Sigmoid colon (tissue), 7 donors: Measurements from ENCODE around the gene WNT3A. TPM values are rescaled to one million over a fixed set of nuclear protein-coding genes. Genes with fewer than 3 reads are reported as not detected.
A peak's percentile ranks its signal among the peaks of the same experiment; 100 is the strongest.
"Not testable (repeated sequence)": the region's sequence is repeated elsewhere in the genome, so short reads cannot be mapped to it uniquely, and the experiment has no call there.

ENCODE experiments used
- DNase-seq: peaks from one replicate; pipeline ENCODE4 v3.0.0-alpha.2; 2019
- H3K27ac ChIP-seq, 4 donors: fragments of 200-600 bp; sonication (generic); one replicate each; pipeline ENCODE4 v1.5.1; 2016 to 2019; ENCODE audit warnings: mild to moderate bottlenecking in 1 of 4
- H3K27me3 ChIP-seq, 3 donors: fragments of 200-600 bp; sonication (generic); one replicate each; pipeline ENCODE4 v1.5.1; 2019; ENCODE audit warnings: mild to moderate bottlenecking in 1 of 3
- H3K36me3 ChIP-seq, 4 donors: fragments of 200-600 bp; sonication (generic); one replicate each; pipeline ENCODE4 v1.5.1; 2016 to 2019
- H3K4me1 ChIP-seq, 4 donors: fragments of 200-600 bp; sonication (generic); one replicate each; pipeline ENCODE4 v1.5.1; 2017 to 2019
- H3K4me3 ChIP-seq, 4 donors: fragments of 200-600 bp; sonication (generic); one replicate each; pipeline ENCODE4 v1.5.1; 2017 to 2019; ENCODE audit warnings: mild to moderate bottlenecking in 2 of 4, moderate library complexity in 1 of 4
- H3K9me3 ChIP-seq, 4 donors: fragments of 200-600 bp in 3 of 4; sonication (generic) in 3 of 4; one replicate each; pipeline versions ENCODE4 v1.5.1 to v1.6.1; 2013 to 2019
- CTCF ChIP-seq, 4 experiments: fragments of 450-650 bp in 3 of 4; fragments of 200-600 bp in 1 of 4; IDR thresholded peaks; one replicate each; pipeline ENCODE4 v1.5.1; 2016 to 2019; ENCODE audit warnings: antibody characterized with exemption in 4 of 4, mild to moderate bottlenecking in 3 of 4, moderate library complexity in 2 of 4
- EP300 ChIP-seq, 4 donors: sonication (generic); formaldehyde crosslinking; IDR thresholded peaks; one replicate each; pipeline ENCODE4 v1.6.1; 2017; ENCODE audit warnings: antibody characterized with exemption in 4 of 4
- POLR2A ChIP-seq, 2 donors: fragments of 450-650 bp; IDR thresholded peaks; one replicate each; pipeline ENCODE4 v1.6.1; 2016; ENCODE audit warnings: antibody characterized with exemption in 2 of 2, mild to moderate bottlenecking in 2 of 2, moderate library complexity in 2 of 2
- POLR2AphosphoS5 ChIP-seq, 4 donors: sonication (generic); formaldehyde crosslinking; IDR thresholded peaks; one replicate each; pipeline ENCODE4 v1.6.1; 2017; ENCODE audit warnings: antibody characterized with exemption in 4 of 4
- WGBS, 2 donors: extraction: QIAGEN DNeasy Blood & Tissue Kit; methylation state at CpG; one replicate each; pipeline ENCODE4 v1.1.7; 2013; 5-methylcytosine and 5-hydroxymethylcytosine counted together
- intact Hi-C: fragments of 100-400 bp; cut with DNase I; formaldehyde crosslinking; loops from one replicate; pipeline ENCODE4 v1.15.1; 2023
- polyA plus RNA-seq, 3 donors: library from polyadenylated mRNA; stranded (reverse); fragments of 200-250 nt; gene quantifications; one replicate each; pipeline ENCODE4 v1.2.3, GENCODE V29; 2013
- total RNA-seq, 4 donors: library from RNA; depleted of rRNA; stranded (reverse); fragments of >200 nt; gene quantifications; one replicate each; pipeline ENCODE4 v1.1.0, GENCODE V29; 2016
- donor health status: healthy with polysubstance abuse.
- donor health status: Bipolar disorder and iron deficiency.
- donor health status: healthy.

Gene WNT3A
- total and polyA plus RNA-seq, 7 donors = 0.01 TPM; not detected in 6

GRCh38 chr1:228018961-228019721, 12.3 kb downstream of the WNT3A start:
- no peak overlapping the region for H3K27ac ChIP-seq
- intact Hi-C loops = no loop called here
- H3K27me3 ChIP-seq = no peaks in the 10 kb centered on the region
- H3K4me1 ChIP-seq = no peaks in the 10 kb centered on the region
- no peaks in the 10 kb centered on the region for H3K36me3 ChIP-seq
- DNase-seq = peak; percentile 55
- 81 to 84% methylated on average over 9 of the region's 9 CpGs for WGBS, 2 donors
- H3K9me3 ChIP-seq = no peaks in the 10 kb centered on the region
- no peak overlapping the region for H3K4me3 ChIP-seq
- no peak for TF ChIP-seq POLR2AphosphoS5 (IDR thresholded peaks at IDR 0.05)
- TF ChIP-seq CTCF (IDR thresholded peaks at IDR 0.05) = no peak
- no peak for TF ChIP-seq EP300 (IDR thresholded peaks at IDR 0.05)
- no peak for TF ChIP-seq POLR2A (IDR thresholded peaks at IDR 0.05)

GRCh38 chr1:228019722-228020083, 12.9 kb downstream of the WNT3A start:
- 88 to 90% methylated on average over 5 of the region's 5 CpGs for WGBS, 2 donors
- H3K27me3 ChIP-seq, DNase-seq, H3K4me1 ChIP-seq, intact Hi-C loops, H3K9me3 ChIP-seq, H3K4me3 ChIP-seq, H3K36me3 ChIP-seq, H3K27ac ChIP-seq: not testable (repeated sequence)

- DNase-seq = peak; percentile 21
Measured at GRCh38 chr1:228020686-228021354, 14.0 kb downstream of the WNT3A start.

GRCh38 chr1:228021355-228022030, 14.7 kb downstream of the WNT3A start:
- Histone ChIP-seq H3K27ac (no peak overlapping the region), H3K4me1 (no peaks in the 10 kb centered on the region), H3K27me3 (no peaks in the 10 kb centered on the region), H3K4me3 (no peak overlapping the region), H3K36me3 (no peaks in the 10 kb centered on the region), H3K9me3 (peaks cover 0 to 12% (median 0%) of the 10 kb centered on the region in 4 donors)
- 50 to 66% methylated on average over 21 of the region's 21 CpGs for WGBS, 2 donors
- TF ChIP-seq POLR2AphosphoS5 (IDR thresholded peaks at IDR 0.05) (no peak), CTCF (IDR thresholded peaks at IDR 0.05) (no peak), POLR2A (IDR thresholded peaks at IDR 0.05) (no peak), EP300 (IDR thresholded peaks at IDR 0.05) (no peak)
- intact Hi-C loops = no loop called here
- DNase-seq = peak; percentile 25

More at GRCh38 chr1:228020686-228021354, 14.0 kb downstream of the WNT3A start:
- 85 to 87% methylated on average over 18 of the region's 18 CpGs for WGBS, 2 donors
- H3K27me3 ChIP-seq = no peaks in the 10 kb centered on the region
- TF ChIP-seq EP300 (IDR thresholded peaks at IDR 0.05) = no peak
- TF ChIP-seq POLR2AphosphoS5 (IDR thresholded peaks at IDR 0.05) = no peak
- no peak for TF ChIP-seq CTCF (IDR thresholded peaks at IDR 0.05)
- no peak overlapping the region for H3K4me3 ChIP-seq
- peaks cover 0 to 12% (median 0%) of the 10 kb centered on the region in 4 donors for H3K9me3 ChIP-seq
- intact Hi-C loops = no loop called here
- no peak overlapping the region for H3K27ac ChIP-seq
- H3K4me1 ChIP-seq = no peaks in the 10 kb centered on the region
- no peaks in the 10 kb centered on the region for H3K36me3 ChIP-seq
